Motor neuron (in vitro differentiated cells): ENCODE results near the gene TBCEL. TPM values are rescaled to one million over a fixed set of nuclear protein-coding genes. Genes with fewer than 3 reads are reported as not detected.

ENCODE experiments used
- total RNA-seq, 8 experiments: library from RNA; unstranded; fragments of 300-600 nt; gene quantifications; 2 replicates each; pipeline versions ENCODE4 v1.2.3 to v1.2.4, GENCODE V29; 2022

Gene TBCEL
- total RNA-seq, 8 experiments from 2014 or later = 22.0 to 56.5 (median 28.3) TPM

Other genes starting within 250 kb of the TBCEL start
- 10 to 100 TPM in 1 of 8 experiments, 1 to 10 TPM in 6, under 1 TPM in 1; 0.81 to 15.8 (median 2.4) TPM for gene TECTA, start 77.1 kb downstream of the TBCEL start, total RNA-seq